Esophagus squamous epithelium (tissue), 4 donors: ENCODE results near the gene MFNG.

Source experiments
- CTCF ChIP-seq, 6 experiments: fragments of 450-650 bp in 4 of 6; fragments of 200-600 bp in 2 of 6; sonication (generic) in 2 of 6; IDR thresholded peaks; one replicate each; pipeline ENCODE4 v1.5.1; 2016 to 2019; ENCODE audit warnings: antibody characterized with exemption in 6 of 6, mild to moderate bottlenecking in 4 of 6, moderate library complexity in 4 of 6
- POLR2A ChIP-seq, 4 donors: fragments of 450-650 bp; IDR thresholded peaks; one replicate each; pipeline ENCODE4 v1.6.1; 2017; ENCODE audit warnings: antibody characterized with exemption in 4 of 4, mild to moderate bottlenecking in 4 of 4, moderate library complexity in 3 of 4

GRCh38 chr22:37501610-37502341, 15.6 kb upstream of the MFNG start:
- no peak for TF ChIP-seq CTCF (IDR thresholded peaks at IDR 0.05)
- TF ChIP-seq POLR2A (IDR thresholded peaks at IDR 0.05), result no peak
